H1 (cell line): ENCODE measurements around the gene MALT1. TPM values are rescaled to one million over a fixed set of nuclear protein-coding genes. Genes with fewer than 3 reads are reported as not detected.

Source experiments
- ATF3 ChIP-seq: IDR thresholded peaks from 2 replicates; pipeline ENCODE4 v1.6.1; 2011; ENCODE audit warnings: low read depth, mild to moderate bottlenecking, low read length; ENCODE audit not compliant: insufficient read depth
- BCL11A ChIP-seq, 2 experiments: IDR thresholded peaks; one replicate each; pipeline ENCODE4 v1.6.1; 2011; ENCODE audit warnings: low read depth in 2 of 2, low read length in 2 of 2, mild to moderate bottlenecking in 2 of 2
- CEBPB ChIP-seq: IDR thresholded peaks from 2 replicates; pipeline ENCODE4 v1.6.1; 2012; ENCODE audit warnings: low read depth, low read length
- GTF2F1 ChIP-seq: IDR thresholded peaks from 2 replicates; pipeline ENCODE4 v1.6.1; 2012; ENCODE audit warnings: low read depth, low read length, improper control_type of control experiment, borderline replicate concordance
- POLR2AphosphoS5 ChIP-seq: IDR thresholded peaks from 2 replicates; pipeline ENCODE4 v1.6.1; 2011; ENCODE audit warnings: low read depth, low read length
- YY1 ChIP-seq: IDR thresholded peaks from 2 replicates; pipeline ENCODE4 v1.6.1; 2011; ENCODE audit warnings: low read depth, mild to moderate bottlenecking, low read length
- ZNF274 ChIP-seq: IDR thresholded peaks from 2 replicates; pipeline ENCODE4 v1.7.0; 2012; ENCODE audit warnings: low read length, borderline replicate concordance; ENCODE audit errors: extremely low read depth
- polyA plus RNA-seq, 7 experiments: library from polyadenylated mRNA; depleted of rRNA in 3 of 7; stranded (reverse) in 5 of 7; unstranded in 2 of 7; fragments of >200 nt in 5 of 7; fragments of 200-250 nt in 2 of 7; gene quantifications; 1 replicate in 5 of 7; 2 replicates in 1 of 7; 4 replicates in 1 of 7; pipeline versions ENCODE4 v1.2.1 to v1.2.3, GENCODE V29; 2011 to 2013; ENCODE audit warnings: missing spikeins in 2 of 7, mixed read lengths in 2 of 7
- total RNA-seq: library from RNA; stranded (reverse); fragmentation: NEBNext Ultra II Directional; extraction: Animal tissue kit (Norgen Biotek cat#: 25700); gene quantifications from 2 replicates; pipeline ENCODE4 v1.2.1, GENCODE V29; 2021

The MALT1 gene
- total and polyA plus RNA-seq, 2 of the 8 experiments (the other 6 are each of a cell fraction or from before 2014, with no cell fraction given): 10.7 to 25.9 TPM

DNA sequence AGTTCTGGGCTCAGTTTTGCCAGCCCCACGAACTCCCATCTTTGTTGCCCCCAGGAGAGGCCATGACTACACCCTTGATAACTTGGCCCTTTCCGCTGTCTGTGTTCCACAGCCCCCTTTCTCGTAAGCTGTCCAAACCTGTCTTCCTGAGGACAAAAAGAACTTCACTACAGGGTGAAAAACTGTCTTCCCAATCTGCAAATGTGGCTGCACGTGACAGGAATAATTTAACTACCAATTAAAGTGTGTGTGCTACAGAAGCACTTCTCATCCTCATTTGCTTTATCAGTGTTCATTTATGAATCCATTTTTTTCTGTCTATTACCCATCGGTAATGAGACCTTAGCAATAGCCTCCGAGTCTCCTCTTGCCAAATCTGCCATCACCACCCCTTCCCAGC lies 33.3 kb upstream of the MALT1 start (continued):
- TF ChIP-seq GTF2F1 (no peak), CEBPB (no peak), ATF3 (no peak), BCL11A (IDR thresholded peaks at IDR 0.05; ENCODE audit: low read depth in 2 of 2, low read length in 2 of 2) (no peak), YY1 (no peak), POLR2AphosphoS5 (no peak), ZNF274 (no peak)
